Panc1 (cell line): ENCODE data around the gene MYO3B. TPM values are rescaled to one million over a fixed set of nuclear protein-coding genes. Genes with fewer than 3 reads are reported as not detected.

Experiments used
- ATAC-seq: fragments of 200-7000 bp; cut with Tn5 transposase; 2 replicates; pipeline ENCODE4 v1.9.1; 2020; ENCODE audit warnings: mild to moderate bottlenecking, moderate library complexity
- BruUV-seq: library from RNA; stranded (reverse); fragments of 400-500 nt; replicated peaks from 2 replicates; lab custom pipeline; 2021; lab: Mats Ljungman, UMichigan
- CTCF ChIA-PET: fragments of 300-600 bp; sonication (Branson Sonifier 250); formaldehyde crosslinking; loops from one replicate; lab custom pipeline; 2022; ENCODE audit warnings: antibody characterized with exemption; lab: Charles Lee
- POLR2A ChIA-PET: fragments of 300-600 bp; sonication (Branson Sonifier 250); formaldehyde crosslinking; loops from one replicate; lab custom pipeline; 2022; ENCODE audit warnings: antibody characterized with exemption; lab: Charles Lee
- DNase-seq: peaks from one replicate; pipeline ENCODE4 v3.0.0-alpha.2; 2010; ENCODE audit warnings: low read depth, low spot score
- H3K27ac ChIP-seq: 2 replicates; pipeline ENCODE4 v1.5.1; 2011; ENCODE audit warnings: mild to moderate bottlenecking, low read length, inconsistent platforms
- H3K27me3 ChIP-seq: fragments of 200-500 bp; sonication (Bioruptor generic); 2 replicates; pipeline ENCODE4 v1.6.0; 2014; ENCODE audit warnings: low read length, inconsistent platforms; ENCODE audit not compliant: control insufficient read depth, insufficient read depth
- H3K36me3 ChIP-seq: fragments of 200-500 bp; sonication (Bioruptor generic); 2 replicates; pipeline ENCODE4 v1.5.1; 2014; ENCODE audit warnings: inconsistent platforms, mild to moderate bottlenecking, low read length, moderate library complexity; ENCODE audit not compliant: control insufficient read depth, insufficient read depth
- H3K4me1 ChIP-seq: 2 replicates; pipeline ENCODE4 v1.5.1; 2011; ENCODE audit warnings: inconsistent platforms, mild to moderate bottlenecking, low read length, moderate library complexity; ENCODE audit not compliant: control insufficient read depth, insufficient read depth
- H3K4me3 ChIP-seq, 2 experiments: 2 replicates each; pipeline ENCODE4 v1.5.1; 2011 to 2012; ENCODE audit warnings: low read depth in 2 of 2, low read length in 2 of 2, mild to moderate bottlenecking in 2 of 2, inconsistent platforms in 1 of 2, moderate library complexity in 1 of 2
- H3K9me3 ChIP-seq: fragments of 200-500 bp; sonication (Bioruptor generic); 2 replicates; pipeline ENCODE4 v1.5.1; 2014; ENCODE audit warnings: low read depth, mild to moderate bottlenecking, inconsistent platforms, low read length, moderate library complexity; ENCODE audit not compliant: control insufficient read depth, insufficient read depth
- CTCF ChIP-seq: fragments of 450-650 bp; IDR thresholded peaks from 2 replicates; pipeline ENCODE4 v1.5.1; 2017; ENCODE audit warnings: mild to moderate bottlenecking
- POLR2AphosphoS5 ChIP-seq: IDR thresholded peaks from 2 replicates; pipeline ENCODE4 v1.6.1; 2012; ENCODE audit warnings: mild to moderate bottlenecking, low read depth, low read length, moderate library complexity
- REST ChIP-seq, 2 experiments: IDR thresholded peaks; 2 replicates each; pipeline ENCODE4 v1.6.1; 2011 to 2012; ENCODE audit warnings: low read depth in 2 of 2, control low read depth in 1 of 2, low read length in 1 of 2, mild to moderate bottlenecking in 1 of 2, moderate library complexity in 1 of 2; ENCODE audit not compliant: insufficient read depth in 1 of 2
- SIN3A ChIP-seq: IDR thresholded peaks from 2 replicates; pipeline ENCODE4 v1.6.1; 2012; ENCODE audit warnings: low read depth, mild to moderate bottlenecking, low read length, moderate library complexity, borderline replicate concordance; ENCODE audit not compliant: insufficient read depth
- TCF7L2 ChIP-seq: IDR thresholded peaks from 2 replicates; pipeline ENCODE4 v1.6.1; 2011; ENCODE audit warnings: mild to moderate bottlenecking, low read depth, low read length, inconsistent platforms
- in situ Hi-C: cut with HindIII; loops from 2 replicates; pipeline ENCODE4 v1.10.0; 2016; ENCODE audit warnings: low sequenced_read_pairs, low pct_unique_long_range_greater_than_20kb
- intact Hi-C: fragments of 100-400 bp; cut with micrococcal nuclease; formaldehyde crosslinking; loops from one replicate; pipeline ENCODE4 v1.10.0; 2022; ENCODE audit not compliant: unreplicated experiment
- total RNA-seq: library from RNA; stranded (reverse); gene quantifications from one replicate; pipeline ENCODE4 v1.2.1, GENCODE V29; 2021; ENCODE audit not compliant: unreplicated experiment

MYO3B gene
- total RNA-seq, 1 experiment from 2014 or later: 0.05 TPM

- in situ Hi-C loops: no loop called here
- DNase-seq: no peak
- H3K4me1 ChIP-seq: no peaks in the 10 kb centered on the region
- H3K27ac ChIP-seq: no peak overlapping the region
- BruUV-seq: no TSS peak
- H3K9me3 ChIP-seq: no peaks in the 10 kb centered on the region
- no peaks in the 10 kb centered on the region for H3K27me3 ChIP-seq
- CTCF ChIA-PET: no interaction called here
- no peaks in the 10 kb centered on the region for H3K36me3 ChIP-seq
- TF ChIP-seq TCF7L2: no peak
- TF ChIP-seq POLR2AphosphoS5: no peak
- no peak for TF ChIP-seq CTCF
- no peak for TF ChIP-seq REST (IDR thresholded peaks at IDR 0.05; ENCODE audit: insufficient read depth in 1 of 2, low read depth in 2 of 2, low read length in 1 of 2)
- TF ChIP-seq SIN3A: no peak
- no peak overlapping the region for H3K4me3 ChIP-seq
- intact Hi-C loops: no loop called here
- no peak for ATAC-seq
- POLR2A ChIA-PET: no interaction called here
These were observed 72.6 kb downstream of the MYO3B start for GRCh38 chr2:170250584-170250983.

GRCh38 chr2:170252414-170252813 is 74.5 kb downstream of the MYO3B start:
- Histone ChIP-seq H3K27ac (no peak overlapping the region), H3K4me3 (no peak overlapping the region), H3K4me1 (no peaks in the 10 kb centered on the region), H3K36me3 (no peaks in the 10 kb centered on the region), H3K27me3 (no peaks in the 10 kb centered on the region), H3K9me3 (no peaks in the 10 kb centered on the region)
- ChIA-PET CTCF (no interaction called here), POLR2A (no interaction called here)
- ATAC-seq (no peak), DNase-seq (no peak)
- TF ChIP-seq TCF7L2: no peak
- no peak for TF ChIP-seq REST (IDR thresholded peaks at IDR 0.05; ENCODE audit: insufficient read depth in 1 of 2, low read depth in 2 of 2, low read length in 1 of 2)
- no peak for TF ChIP-seq POLR2AphosphoS5
- no peak for TF ChIP-seq CTCF
- TF ChIP-seq SIN3A: no peak
- in situ Hi-C loops: no loop called here
- no TSS peak for BruUV-seq
- intact Hi-C loops: no loop called here
